Adrenal gland (tissue), 5 donors: Measurements from ENCODE around the gene ANKRD24.

Source experiments
- CTCF ChIP-seq, 6 experiments: fragments of 450-650 bp in 4 of 6; fragments of 200-600 bp in 2 of 6; sonication (generic) in 1 of 6; IDR thresholded peaks; 1 replicate in 5 of 6; 2 replicates in 1 of 6; pipeline versions ENCODE4 v1.5.1 to v1.8.0; 2016 to 2021; ENCODE audit warnings: antibody characterized with exemption in 6 of 6, mild to moderate bottlenecking in 2 of 6, moderate library complexity in 1 of 6
- POLR2A ChIP-seq, 2 donors: fragments of 450-650 bp; IDR thresholded peaks; one replicate each; pipeline ENCODE4 v1.6.1; 2017; ENCODE audit warnings: antibody characterized with exemption in 2 of 2, mild to moderate bottlenecking in 2 of 2, moderate library complexity in 1 of 2
- donor health status: DM: no; HTN: no; CAD: no.

- TF ChIP-seq CTCF (IDR thresholded peaks at IDR 0.05): no peak
- TF ChIP-seq POLR2A (IDR thresholded peaks at IDR 0.05): no peak
These were observed 33.3 kb downstream of the ANKRD24 start for GRCh38 chr19:4215807-4216206.
